ENCODE data around the gene KIAA0586. TPM values are rescaled to one million over a fixed set of nuclear protein-coding genes. Genes with fewer than 3 reads are reported as not detected.

KIAA0586 gene
- 28.6 and 36.5 TPM in 2 replicates for total RNA-seq

GRCh38 chr14:58427281-58428117, at the start of gene KIAA0586, which contains the start of gene TIMM9:
Gene KIAA0586, plus strand, starts transcription at chr14:58427719. Its CDS starts 546 bp downstream, at chr14:58428265.
Gene TIMM9, minus strand, starts transcription at chr14:58427531. Its CDS starts 15,586 bp downstream, at chr14:58411945.

DNA sequence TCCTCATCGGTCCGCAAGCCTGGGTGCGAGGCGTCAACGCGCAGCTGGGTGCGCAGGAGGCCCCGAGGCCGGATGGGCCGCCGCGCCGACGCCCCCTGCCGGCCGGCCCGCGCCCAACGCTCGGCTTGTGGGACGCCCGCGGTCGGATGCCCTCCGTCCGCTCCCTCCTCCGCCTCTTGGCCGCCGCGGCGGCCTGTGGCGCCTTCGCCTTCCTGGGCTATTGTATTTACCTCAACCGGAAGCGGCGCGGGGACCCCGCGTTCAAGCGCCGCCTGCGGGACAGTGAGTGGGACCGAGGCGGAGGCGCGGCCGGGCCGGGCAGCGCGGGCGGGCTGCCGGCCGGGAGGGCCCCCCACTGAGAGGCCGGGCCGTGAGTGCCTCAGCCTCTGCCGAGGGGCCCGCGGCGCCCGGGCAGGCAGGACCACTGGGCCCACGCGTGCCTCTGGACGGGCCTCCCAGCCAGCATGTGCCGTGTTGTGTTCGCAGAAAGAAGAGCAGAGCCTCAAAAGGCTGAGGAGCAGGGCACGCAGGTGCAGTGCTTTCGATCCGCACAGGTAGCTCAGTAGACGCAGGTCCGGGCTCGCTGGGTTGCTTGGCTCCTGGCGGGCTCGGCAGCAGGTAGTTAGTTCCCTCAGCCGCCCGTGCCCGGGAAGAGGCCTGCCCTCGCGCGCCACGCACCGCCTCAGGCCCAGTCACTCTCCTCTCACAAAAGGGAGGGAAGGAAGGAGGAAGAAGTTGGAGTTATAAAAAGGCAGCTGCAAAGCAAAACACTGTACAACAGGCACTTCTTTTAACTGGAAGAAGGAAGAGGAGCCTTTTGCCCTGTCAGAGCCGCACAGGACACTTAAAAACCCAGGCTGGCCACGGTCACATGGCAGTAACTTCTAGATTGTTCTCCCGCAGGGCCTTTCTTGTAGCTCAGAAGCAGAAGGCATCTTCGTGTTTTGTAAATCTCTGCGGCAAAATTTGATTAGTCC, 31.4 kb upstream of the KIAA0586 start, which contains the start of gene TOMM20L:
TSS of gene TOMM20L (plus strand) at position 119 of the 977 bp plus-strand sequence. CDS start at position 147, 28 bp downstream.

Other genes starting within 250 kb of the KIAA0586 start
- 77.7 and 77.8 TPM in 2 replicates for gene ACTR10, start 227.6 kb upstream of the KIAA0586 start, total RNA-seq
- gene PSMA3, start 182.9 kb upstream of the KIAA0586 start, total RNA-seq: 202 and 261 TPM in 2 replicates
- 6.5 and 9.0 TPM in 2 replicates for gene ARID4A, start 129.2 kb upstream of the KIAA0586 start, total RNA-seq
- gene TOMM20L, start 31.8 kb upstream of the KIAA0586 start, total RNA-seq: not detected in 2 replicates
- gene TIMM9, start 188 bp upstream of the KIAA0586 start, total RNA-seq: 97.1 and 112 TPM in 2 replicates
- 0.15 and 0.27 TPM in 2 replicates for gene DACT1, start 210.2 kb downstream of the KIAA0586 start, total RNA-seq

All from mammary microvascular endothelial cell (primary cell).